ENCODE results near the gene PITPNM3.
A peak's percentile ranks its signal among the peaks of the same experiment; 100 is the strongest.
"Not testable (repeated sequence)": the region's sequence is repeated elsewhere in the genome, so short reads cannot be mapped to it uniquely, and the experiment has no call there.

Gene PITPNM3

GRCh38 chr17:6556121-6557039 lies at the start of gene PITPNM3:
PITPNM3 (minus strand) TSS chr17:6556555; CDS start chr17:6556406, 149 bp downstream.
- DNase-seq (ENCODE audit: low spot score): no peak

DNA sequence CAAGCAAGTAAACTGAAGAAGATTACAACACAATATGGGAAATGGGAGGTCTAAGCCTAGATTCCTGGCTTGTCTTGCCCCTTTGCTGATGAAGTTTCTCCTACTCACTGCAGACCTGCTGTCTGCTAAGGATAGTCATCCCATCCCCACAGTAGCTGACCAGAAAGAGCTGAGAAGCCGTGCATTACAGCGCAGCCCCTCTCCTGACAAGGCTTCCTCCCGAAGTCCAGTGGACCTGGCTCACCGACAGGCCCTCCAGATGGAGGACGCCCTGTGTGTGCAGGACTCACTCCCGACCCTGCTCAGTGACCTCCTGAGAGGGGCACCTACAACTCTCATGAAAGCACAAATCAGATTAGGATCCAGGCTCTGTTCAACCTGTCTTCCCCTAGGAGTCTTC lies 48.8 kb upstream of the PITPNM3 start:
- no peak for DNase-seq (ENCODE audit: low spot score)

DNA sequence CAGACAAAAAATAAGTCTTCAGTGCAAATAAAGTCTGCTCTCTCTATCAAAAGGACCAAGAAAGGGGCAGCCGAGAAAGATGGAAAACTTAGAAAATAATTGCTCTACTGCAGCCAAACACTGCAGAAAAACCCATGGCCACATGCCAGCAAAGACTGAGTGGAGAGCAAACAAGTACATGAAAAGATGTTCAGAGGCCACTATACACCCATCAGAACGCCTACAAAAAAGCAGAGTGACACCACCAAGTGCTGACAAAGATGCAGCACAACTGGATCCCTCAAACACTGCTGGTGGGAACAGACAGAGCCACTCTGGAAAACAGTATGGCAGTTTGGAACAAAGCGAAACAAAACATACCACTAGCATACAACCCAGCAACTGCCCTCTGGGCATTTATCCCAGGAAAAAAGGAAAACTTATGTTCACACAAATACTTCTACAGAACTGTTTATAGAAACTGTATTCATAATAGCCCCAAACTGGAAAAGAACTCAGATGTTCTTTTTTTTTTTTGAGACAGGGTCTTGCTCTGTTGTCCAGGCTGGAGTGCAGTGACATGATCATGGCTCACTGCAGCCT lies 47.5 kb upstream of the PITPNM3 start:
- peak; percentile 19 for DNase-seq (ENCODE audit: low spot score)

DNA sequence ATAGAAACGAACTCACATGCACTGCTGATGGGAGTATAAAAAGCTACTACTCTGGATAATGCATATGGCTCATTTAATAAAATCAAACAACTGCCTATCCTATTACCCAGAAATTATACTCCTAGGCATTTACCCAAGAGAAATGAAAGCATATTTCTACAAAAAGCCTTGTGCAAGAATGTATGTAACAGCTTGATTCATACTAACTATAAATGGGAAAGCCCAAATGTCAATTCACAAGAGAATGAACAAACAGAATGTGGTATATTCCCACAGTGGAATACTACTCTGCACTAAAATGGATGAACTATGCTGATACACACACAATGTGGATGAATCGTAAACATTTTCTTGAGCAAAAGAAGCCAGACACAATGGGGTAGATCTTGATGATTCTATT lies 45.8 kb upstream of the PITPNM3 start:
- DNase-seq (ENCODE audit: low spot score): no peak

GRCh38 chr17:6599364-6599763 lies 43.0 kb upstream of the PITPNM3 start:
- DNase-seq (ENCODE audit: low spot score): peak; percentile 72

- DNase-seq (ENCODE audit: low spot score): no peak
These were observed 41.4 kb upstream of the PITPNM3 start for GRCh38 chr17:6597727-6598126.

DNA sequence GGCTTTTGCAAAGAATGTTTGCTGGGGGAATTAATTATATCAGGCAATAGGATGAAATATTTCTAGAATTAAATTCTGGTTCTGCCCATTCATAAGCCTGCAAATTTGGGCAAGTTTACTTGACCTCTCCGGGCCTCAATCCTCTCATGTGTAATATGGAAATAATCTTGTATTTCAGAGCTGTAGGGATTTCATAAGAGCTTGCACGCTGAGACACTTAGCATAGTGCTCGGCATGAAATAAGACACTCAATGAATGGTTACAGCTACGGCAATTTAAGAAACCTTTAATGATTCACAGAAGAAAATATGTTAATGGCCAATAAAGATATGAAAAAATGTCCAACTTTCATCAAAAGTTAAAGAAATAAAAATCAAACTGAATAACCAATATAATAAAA lies 40.6 kb upstream of the PITPNM3 start:
- no peak for DNase-seq (ENCODE audit: low spot score)

DNA sequence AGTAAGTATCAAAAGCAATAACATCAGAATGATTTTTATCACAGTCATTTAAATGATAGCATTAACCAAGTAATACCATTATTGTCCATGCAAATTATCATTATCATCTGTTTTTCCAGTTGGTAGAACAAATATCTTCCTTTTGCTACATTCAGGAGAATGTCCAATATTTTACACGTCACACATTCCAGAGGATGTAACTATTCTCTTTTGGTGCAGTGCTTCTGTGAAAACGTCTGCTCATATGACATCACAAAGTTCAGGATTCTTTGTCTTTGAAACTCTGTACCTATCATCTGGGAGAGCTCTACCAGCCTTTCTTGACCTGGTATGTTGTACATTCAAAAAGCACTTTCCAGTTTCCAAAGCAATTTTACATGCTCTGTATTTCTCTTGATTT lies 40.2 kb upstream of the PITPNM3 start:
- DNase-seq (ENCODE audit: low spot score): no peak

DNA sequence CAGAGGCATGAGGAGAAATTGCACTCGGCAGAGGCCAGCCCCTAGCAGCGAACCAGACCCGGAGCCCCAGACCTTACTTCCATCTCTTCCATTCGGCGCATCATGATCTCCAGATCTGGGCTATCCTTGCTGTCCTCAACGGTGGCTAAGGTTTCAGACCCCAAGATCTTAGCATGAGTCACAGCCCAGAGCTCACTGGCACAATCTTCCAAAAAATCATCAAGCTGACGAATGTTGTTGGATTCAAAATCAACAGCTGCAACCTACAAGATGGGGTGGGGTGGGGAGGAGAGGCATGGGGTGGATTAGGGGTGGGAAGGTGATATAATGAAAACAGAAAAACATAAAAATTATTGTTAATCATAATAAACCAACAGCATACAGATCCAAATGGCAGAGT lies 39.7 kb upstream of the PITPNM3 start:
- DNase-seq (ENCODE audit: low spot score): no peak

- not testable (repeated sequence) for DNase-seq (ENCODE audit: low spot score)
These were observed 37.0 kb upstream of the PITPNM3 start for GRCh38 chr17:6593371-6593770.

GRCh38 chr17:6592173-6592572 lies 35.8 kb upstream of the PITPNM3 start:
- no peak for DNase-seq (ENCODE audit: low spot score)

GRCh38 chr17:6591599-6592158 lies 35.3 kb upstream of the PITPNM3 start:
- DNase-seq (ENCODE audit: low spot score): no peak

DNA sequence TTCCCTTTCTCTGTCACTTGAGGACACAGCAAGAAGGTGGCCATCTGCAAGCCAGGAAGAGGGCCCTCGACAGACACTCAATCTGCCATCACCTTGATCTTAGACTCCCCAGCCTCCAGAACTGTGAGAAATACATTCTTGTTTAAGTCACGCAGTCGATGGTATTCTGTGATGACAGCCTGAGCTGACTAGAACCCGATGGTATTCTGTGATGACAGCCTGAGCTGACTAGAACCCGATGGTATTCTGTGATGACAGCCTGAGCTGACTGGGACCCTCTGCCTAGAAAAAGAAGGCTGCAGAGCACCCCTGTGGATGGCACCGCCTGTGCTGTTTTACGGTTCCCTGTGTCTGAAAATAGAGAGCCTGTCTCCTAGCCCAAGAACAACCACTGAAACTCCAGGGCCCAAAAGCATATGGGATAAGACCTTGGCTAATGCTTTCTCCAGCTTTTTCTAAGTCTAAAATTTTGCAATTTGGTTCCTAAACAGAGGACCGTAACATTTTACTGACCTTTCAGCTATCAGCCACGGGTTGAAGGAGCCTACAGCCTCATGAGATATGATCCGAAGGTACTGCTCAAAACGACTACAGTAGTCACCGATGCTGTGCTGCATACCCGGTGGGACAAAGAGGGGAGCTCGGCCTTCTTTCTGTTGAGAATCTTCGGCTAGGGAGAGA lies 33.1 kb upstream of the PITPNM3 start:
- DNase-seq (ENCODE audit: low spot score): no peak

GRCh38 chr17:6588165-6588564 lies 31.8 kb upstream of the PITPNM3 start:
- no peak for DNase-seq (ENCODE audit: low spot score)

GRCh38 chr17:6587310-6587709 lies 31.0 kb upstream of the PITPNM3 start:
- DNase-seq (ENCODE audit: low spot score): no peak

- no peak for DNase-seq (ENCODE audit: low spot score)
These were observed 27.1 kb upstream of the PITPNM3 start for GRCh38 chr17:6583411-6583810.

DNA sequence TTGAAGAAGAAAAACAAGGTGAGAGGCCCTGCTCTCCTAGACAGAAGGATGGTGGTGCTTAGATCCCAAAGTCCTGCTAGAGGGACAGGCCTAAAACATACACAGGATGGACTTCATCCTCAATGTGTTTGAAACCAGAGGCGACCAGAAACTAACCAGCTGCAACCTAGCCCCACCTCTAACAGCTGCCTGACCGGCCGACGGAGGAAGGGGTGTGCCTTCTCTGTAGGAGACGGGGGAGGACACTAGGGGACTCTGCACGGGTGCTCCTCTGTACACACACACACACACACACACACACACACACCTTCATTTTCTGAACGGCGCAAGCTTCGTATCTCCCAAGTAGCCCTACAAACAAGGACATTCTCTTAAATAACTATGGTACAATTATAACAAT lies 24.3 kb upstream of the PITPNM3 start:
- no peak for DNase-seq (ENCODE audit: low spot score)

- DNase-seq (ENCODE audit: low spot score): no peak
These were observed 22.1 kb upstream of the PITPNM3 start for GRCh38 chr17:6578491-6578890.

- no peak for DNase-seq (ENCODE audit: low spot score)
These were observed 21.4 kb upstream of the PITPNM3 start for GRCh38 chr17:6577686-6578263.

- DNase-seq (ENCODE audit: low spot score): no peak
These were observed 19.9 kb upstream of the PITPNM3 start for GRCh38 chr17:6576038-6576785.

GRCh38 chr17:6575596-6575988 lies 19.2 kb upstream of the PITPNM3 start:
- no peak for DNase-seq (ENCODE audit: low spot score)

Measured in Ammon's horn (tissue), 1 donor.